ENCODE measurements around the gene KHDRBS1.

DNA sequence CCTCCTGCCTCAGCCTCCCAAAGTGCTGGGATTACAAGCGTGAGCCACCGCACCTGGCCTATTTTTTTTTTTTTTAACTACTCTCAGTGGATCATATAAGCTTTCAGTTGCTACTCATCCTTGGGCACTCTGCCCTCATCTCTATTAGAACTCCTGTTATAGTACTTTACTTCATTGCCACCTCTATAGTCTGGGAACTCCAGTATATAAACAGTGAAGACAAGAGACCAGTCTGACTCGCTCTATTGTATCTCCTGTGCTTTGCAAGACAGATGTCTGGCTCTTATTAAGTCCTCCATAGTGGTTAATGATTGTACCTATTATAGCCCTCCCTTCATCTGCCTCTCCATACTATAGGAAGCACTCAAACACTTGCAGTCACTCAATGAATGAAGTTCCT lies 15.1 kb downstream of the KHDRBS1 start:
- TF ChIP-seq, protein P1, sequence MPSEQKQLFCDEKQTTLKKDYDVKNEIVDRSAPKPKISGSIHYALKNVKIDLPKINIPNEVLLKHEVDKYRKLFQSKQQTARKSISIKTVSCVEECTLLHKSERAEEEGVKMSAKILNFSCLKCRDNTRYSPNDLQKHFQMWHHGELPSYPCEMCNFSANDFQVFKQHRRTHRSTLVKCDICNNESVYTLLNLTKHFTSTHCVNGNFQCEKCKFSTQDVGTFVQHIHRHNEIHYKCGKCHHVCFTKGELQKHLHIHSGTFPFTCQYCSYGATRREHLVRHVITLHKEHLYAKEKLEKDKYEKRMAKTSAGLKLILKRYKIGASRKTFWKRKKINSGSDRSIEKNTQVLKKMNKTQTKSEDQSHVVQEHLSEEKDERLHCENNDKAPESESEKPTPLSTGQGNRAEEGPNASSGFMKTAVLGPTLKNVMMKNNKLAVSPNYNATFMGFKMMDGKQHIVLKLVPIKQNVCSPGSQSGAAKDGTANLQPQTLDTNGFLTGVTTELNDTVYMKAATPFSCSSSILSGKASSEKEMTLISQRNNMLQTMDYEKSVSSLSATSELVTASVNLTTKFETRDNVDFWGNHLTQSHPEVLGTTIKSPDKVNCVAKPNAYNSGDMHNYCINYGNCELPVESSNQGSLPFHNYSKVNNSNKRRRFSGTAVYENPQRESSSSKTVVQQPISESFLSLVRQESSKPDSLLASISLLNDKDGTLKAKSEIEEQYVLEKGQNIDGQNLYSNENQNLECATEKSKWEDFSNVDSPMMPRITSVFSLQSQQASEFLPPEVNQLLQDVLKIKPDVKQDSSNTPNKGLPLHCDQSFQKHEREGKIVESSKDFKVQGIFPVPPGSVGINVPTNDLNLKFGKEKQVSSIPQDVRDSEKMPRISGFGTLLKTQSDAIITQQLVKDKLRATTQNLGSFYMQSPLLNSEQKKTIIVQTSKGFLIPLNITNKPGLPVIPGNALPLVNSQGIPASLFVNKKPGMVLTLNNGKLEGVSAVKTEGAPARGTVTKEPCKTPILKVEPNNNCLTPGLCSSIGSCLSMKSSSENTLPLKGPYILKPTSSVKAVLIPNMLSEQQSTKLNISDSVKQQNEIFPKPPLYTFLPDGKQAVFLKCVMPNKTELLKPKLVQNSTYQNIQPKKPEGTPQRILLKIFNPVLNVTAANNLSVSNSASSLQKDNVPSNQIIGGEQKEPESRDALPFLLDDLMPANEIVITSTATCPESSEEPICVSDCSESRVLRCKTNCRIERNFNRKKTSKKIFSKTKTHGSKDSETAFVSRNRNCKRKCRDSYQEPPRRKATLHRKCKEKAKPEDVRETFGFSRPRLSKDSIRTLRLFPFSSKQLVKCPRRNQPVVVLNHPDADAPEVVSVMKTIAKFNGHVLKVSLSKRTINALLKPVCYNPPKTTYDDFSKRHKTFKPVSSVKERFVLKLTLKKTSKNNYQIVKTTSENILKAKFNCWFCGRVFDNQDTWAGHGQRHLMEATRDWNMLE (tag by site-specific recombination; conservative IDR thresholded peaks at IDR 0.05; ENCODE audit: low read depth) = no peak
- TF ChIP-seq KLF1 (tag by site-specific recombination; IDR thresholded peaks at IDR 0.05) (no peak), ZNF24 (tag by site-specific recombination; IDR thresholded peaks at IDR 0.05) (no peak), ZBTB8A (tag by site-specific recombination; IDR thresholded peaks at IDR 0.05) (no peak), ZNF701 (tag by site-specific recombination; IDR thresholded peaks at IDR 0.05) (no peak), ZNF140 (tag by site-specific recombination; IDR thresholded peaks at IDR 0.05) (no peak)
- TF ChIP-seq, protein P2, sequence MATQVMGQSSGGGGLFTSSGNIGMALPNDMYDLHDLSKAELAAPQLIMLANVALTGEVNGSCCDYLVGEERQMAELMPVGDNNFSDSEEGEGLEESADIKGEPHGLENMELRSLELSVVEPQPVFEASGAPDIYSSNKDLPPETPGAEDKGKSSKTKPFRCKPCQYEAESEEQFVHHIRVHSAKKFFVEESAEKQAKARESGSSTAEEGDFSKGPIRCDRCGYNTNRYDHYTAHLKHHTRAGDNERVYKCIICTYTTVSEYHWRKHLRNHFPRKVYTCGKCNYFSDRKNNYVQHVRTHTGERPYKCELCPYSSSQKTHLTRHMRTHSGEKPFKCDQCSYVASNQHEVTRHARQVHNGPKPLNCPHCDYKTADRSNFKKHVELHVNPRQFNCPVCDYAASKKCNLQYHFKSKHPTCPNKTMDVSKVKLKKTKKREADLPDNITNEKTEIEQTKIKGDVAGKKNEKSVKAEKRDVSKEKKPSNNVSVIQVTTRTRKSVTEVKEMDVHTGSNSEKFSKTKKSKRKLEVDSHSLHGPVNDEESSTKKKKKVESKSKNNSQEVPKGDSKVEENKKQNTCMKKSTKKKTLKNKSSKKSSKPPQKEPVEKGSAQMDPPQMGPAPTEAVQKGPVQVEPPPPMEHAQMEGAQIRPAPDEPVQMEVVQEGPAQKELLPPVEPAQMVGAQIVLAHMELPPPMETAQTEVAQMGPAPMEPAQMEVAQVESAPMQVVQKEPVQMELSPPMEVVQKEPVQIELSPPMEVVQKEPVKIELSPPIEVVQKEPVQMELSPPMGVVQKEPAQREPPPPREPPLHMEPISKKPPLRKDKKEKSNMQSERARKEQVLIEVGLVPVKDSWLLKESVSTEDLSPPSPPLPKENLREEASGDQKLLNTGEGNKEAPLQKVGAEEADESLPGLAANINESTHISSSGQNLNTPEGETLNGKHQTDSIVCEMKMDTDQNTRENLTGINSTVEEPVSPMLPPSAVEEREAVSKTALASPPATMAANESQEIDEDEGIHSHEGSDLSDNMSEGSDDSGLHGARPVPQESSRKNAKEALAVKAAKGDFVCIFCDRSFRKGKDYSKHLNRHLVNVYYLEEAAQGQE (tag by site-specific recombination; IDR thresholded peaks at IDR 0.05) = no peak
- TF ChIP-seq, protein P3, sequence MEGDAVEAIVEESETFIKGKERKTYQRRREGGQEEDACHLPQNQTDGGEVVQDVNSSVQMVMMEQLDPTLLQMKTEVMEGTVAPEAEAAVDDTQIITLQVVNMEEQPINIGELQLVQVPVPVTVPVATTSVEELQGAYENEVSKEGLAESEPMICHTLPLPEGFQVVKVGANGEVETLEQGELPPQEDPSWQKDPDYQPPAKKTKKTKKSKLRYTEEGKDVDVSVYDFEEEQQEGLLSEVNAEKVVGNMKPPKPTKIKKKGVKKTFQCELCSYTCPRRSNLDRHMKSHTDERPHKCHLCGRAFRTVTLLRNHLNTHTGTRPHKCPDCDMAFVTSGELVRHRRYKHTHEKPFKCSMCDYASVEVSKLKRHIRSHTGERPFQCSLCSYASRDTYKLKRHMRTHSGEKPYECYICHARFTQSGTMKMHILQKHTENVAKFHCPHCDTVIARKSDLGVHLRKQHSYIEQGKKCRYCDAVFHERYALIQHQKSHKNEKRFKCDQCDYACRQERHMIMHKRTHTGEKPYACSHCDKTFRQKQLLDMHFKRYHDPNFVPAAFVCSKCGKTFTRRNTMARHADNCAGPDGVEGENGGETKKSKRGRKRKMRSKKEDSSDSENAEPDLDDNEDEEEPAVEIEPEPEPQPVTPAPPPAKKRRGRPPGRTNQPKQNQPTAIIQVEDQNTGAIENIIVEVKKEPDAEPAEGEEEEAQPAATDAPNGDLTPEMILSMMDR (tag by site-specific recombination; IDR thresholded peaks at IDR 0.05) = no peak
- TF ChIP-seq, protein P4, sequence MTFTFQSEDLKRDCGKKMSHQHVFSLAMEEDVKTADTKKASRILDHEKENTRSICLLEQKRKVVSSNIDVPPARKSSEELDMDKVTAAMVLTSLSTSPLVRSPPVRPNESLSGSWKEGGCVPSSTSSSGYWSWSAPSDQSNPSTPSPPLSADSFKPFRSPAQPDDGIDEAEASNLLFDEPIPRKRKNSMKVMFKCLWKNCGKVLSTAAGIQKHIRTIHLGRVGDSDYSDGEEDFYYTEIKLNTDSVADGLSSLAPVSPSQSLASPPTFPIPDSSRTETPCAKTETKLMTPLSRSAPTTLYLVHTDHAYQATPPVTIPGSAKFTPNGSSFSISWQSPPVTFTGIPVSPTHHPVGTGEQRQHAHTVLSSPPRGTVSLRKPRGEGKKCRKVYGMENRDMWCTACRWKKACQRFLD (tag by site-specific recombination; IDR thresholded peaks at IDR 0.05) = no peak
